HG03520 (cell line): ENCODE results near the gene CHP2.
"Not testable (repeated sequence)": the region's sequence is repeated elsewhere in the genome, so short reads cannot be mapped to it uniquely, and the experiment has no call there.

Experiments used
- ATAC-seq: cut with Tn5 transposase; IDR thresholded peaks from one replicate; pipeline ENCODE4 v1.9.1; 2021; ENCODE audit warnings: mild to moderate bottlenecking, moderate library complexity; ENCODE audit not compliant: unreplicated experiment

Gene CHP2

DNA sequence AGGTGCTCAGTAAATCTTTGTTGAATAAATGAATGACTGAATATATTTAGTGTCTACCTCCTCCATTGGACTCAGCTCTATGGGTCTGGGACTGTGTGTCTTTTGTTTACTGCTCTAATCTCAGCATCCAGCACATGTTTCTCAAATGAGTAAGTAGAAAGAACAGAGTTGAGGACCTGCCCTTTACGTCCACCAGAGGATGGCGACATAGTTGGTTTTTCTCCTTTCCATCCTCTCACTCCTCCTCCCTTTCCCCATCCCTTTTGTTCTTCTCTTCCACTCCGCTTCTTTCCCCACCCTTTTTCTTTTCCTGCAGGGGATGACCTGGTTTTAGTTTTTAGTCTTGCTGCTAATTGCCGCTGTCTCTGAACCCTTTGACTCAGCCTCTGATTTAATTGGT, 12.1 kb upstream of the CHP2 start:
- no peak for ATAC-seq

DNA sequence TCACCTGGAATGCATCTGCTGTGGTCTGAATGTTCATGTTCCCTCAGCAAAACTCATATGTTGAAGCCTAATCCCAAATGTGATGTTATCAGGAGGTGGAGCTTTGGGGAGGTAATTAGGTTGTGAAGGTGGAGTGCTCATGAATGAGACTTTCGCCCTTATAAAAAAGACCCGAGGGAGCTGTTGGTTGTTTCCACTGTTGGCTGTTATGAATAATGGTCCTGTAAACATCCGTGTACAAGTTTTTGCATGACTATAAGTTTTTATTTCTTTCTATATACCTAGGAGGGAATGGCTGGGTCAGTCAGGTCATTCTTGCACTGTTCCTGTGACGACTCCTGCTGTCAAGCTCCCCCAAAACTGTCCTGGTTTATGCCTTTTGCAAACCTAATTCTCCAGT, 9.6 kb upstream of the CHP2 start:
- no peak for ATAC-seq

DNA sequence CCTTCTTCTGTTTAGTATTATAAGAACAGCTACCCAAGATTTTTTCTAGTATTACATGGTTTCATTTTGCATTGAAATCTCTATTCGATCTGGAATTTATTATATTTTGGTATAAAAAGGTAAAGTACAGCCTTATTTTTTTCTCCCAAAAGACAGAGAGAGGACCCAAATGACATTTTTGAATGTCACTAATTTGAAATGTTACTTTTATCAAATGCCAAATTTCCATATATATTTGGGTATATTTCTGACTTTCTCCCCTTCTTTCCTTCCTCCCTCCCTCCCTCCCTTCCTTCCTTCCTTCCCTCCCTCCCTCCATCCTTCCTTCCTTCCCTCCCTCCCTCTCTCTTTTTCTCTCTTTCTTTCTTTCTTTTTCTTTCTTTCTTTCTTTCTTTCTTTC, 6.2 kb upstream of the CHP2 start:
- no peak for ATAC-seq

DNA sequence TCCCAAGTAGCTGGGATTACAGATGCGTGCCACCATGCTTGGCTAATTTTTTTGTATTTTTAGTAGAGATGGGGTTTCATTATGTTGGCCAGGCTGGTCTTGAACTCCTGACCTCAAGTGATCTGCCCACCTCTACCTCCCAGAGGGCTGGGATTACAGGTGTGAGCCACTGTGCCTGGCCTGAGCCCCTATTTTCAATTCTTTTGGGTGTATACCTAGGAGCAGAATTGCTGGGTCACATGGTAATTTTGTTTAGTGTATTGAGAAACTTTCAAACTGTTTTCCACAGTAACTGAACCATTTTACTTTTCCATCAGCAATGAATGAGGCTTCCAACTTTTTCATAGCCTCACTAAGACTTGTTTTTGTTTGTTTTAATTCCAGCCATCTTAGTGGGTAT, 3.8 kb upstream of the CHP2 start:
- not testable (repeated sequence) for ATAC-seq

DNA sequence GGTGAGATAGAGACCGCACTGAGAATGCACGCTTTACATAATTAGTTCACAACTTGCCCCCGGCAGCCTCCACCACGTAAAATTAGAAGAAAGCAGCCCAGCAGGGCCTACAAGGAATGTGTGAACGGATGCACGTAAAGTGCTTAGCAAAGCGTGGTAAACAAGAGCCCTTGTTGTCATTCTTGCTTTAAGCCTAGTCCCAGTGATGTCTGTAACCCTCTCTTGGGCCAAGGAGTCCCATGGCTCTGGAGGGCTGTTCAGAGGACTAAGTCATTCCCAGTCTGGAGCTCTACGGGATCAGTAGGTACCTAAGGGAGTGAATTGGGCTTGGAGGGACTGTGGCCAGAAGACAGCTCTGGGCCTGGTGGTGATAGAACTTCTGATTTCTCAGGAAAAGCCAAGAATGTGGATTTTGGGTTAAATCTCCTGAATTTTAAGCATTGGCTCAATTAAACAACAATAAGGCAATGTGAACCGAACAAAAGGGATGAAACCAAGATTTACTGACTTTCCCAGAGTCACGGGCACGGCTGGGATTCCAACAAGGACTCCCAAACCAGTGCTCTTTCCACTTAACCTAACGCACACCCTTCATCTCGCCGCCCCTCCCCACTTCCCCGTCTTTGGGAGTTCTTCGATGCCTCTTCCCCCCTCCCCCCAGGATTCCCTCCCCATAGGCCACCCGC, 775 bp upstream of the CHP2 start:
- ATAC-seq, result no peak

DNA sequence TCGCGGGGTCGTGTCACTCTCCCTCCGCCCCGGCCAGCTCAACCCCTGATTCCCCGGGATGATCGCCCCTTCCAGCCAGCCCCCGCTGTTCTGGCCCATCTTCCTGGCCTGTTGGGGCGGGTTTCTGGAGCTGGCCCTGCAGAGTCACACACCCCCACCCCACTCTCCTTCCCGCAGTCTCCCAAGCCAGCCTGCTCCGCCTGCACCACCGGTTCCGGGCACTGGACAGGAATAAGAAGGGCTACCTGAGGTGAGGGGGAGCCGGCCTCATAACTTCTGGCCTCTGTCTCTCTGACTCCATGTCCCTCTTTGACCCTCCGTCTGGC, 621 bp downstream of the CHP2 start:
- no peak for ATAC-seq

DNA sequence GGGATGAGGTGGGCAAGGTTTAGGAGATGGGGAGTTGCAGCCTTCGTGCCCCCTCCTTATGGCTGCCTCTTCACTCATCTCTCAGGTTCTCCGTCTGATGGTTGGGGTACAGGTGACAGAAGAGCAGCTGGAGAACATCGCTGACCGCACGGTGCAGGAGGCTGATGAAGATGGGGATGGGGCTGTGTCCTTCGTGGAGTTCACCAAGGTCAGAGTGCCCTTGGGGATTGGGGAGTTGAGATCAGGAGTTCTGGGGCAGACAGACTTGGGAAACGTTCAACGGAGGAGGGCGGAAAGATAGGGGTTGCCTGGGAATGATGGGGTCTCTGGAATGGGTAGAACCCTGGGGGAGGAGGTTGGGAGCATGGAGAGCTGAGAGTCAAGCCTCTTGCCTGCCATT, 2.3 kb downstream of the CHP2 start:
- ATAC-seq, result no peak

DNA sequence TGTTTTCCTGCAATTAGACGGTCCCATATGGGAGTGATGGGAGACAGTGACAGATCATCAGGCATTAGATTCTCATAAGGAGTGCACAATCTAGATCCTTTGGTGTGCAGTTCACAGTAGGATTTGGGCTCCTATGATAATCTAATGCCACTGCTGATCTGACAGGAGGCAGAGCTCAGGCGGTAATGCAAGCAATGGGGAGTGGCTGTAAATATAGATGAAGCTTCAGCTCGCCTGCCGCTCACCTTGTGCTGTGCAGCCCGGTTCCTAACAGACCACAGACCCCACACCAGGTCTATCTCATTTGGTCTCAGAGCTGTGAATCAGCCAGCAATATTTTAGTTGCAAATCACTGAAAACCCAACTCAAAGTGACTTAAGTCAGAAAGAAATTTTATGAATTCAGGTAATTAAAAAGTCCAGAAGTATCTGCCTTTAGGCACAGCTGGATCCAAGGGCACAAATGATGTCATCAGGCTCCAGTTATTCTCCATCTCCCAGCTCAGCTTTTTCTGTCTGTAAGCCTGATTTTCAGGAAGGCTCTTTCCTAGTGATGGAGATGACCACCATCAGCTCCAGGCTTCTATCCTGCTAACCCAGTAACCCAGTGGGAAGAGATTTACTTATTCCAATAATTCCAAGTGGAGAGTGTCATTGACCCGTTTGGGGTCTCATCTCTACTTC, 3.3 kb downstream of the CHP2 start:
- no peak for ATAC-seq

DNA sequence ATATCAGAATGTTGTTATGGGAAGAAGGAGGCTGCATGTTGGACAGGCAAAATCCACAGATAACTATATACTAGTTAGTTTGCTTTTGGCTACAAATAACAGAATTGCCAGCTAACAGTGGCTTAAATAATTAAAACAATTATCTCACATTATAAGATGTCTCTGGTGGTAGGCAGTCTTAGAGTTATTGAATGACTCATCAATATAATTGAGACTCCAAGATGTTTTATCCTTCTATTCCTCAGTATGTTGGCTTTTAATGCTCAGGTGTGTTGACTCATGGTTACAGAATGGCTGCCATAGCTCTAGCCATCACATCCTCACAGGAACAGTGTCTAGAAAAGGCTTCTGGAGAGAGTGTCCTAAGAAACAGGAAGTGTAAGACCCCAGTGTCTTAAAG, 11.1 kb downstream of the CHP2 start:
- no peak for ATAC-seq

DNA sequence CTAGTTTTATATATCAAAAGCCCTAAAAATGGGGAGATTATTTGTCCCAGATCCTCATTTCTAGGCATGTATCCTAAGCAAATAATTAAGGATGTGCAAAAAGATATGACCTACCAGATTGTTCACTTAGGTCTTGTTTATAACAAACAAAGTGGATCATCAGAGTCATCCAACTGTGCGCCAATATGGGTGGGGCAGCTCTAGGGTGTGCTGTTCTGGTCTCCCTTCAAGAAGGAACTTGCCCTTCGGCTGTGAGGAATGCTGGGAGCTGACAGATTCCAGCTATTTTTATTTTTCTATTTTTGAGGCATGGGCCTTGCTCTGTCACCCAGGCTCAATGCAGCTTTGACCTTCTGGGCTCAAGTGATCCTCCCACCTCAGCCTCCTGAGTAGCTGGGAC, 13.8 kb downstream of the CHP2 start:
- ATAC-seq, result no peak

DNA sequence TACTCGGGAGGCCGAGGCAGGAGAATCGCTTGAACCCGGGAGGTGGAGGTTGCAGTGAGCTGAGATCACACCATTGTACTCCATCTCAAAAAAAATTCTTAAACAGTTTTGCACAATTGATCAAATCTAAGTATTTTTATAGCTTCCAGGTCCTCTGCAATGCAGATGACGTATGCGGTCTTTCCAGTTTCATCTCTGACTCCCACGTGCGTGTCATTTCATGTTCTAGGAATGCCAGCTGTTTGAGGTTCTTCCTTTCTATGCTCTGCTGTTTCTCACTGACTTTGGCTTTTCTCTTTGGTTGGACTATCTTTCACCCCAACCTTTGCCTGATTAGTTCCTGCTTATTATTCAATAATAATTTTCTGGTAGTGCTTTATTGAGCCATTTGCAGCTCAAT, 16.2 kb downstream of the CHP2 start:
- no peak for ATAC-seq

DNA sequence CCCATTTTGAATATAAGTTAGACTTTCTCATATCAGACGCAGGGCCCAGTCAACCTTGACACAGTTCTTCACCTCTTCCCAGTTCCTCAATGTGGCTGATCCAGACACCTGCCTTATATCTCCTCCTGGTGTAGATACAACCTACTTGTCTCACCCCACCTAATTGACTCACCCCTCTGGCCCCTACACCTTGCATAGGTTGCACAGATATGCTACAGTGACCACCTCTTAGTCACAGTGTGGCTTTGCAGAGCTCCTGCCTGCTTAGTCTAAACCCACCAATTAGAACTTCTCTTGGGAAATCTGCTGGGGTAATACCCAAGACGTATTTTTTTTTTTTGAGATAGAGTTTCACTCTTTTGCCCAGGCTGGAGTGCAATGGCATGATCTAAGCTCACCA, 16.8 kb downstream of the CHP2 start:
- ATAC-seq, result no peak

DNA sequence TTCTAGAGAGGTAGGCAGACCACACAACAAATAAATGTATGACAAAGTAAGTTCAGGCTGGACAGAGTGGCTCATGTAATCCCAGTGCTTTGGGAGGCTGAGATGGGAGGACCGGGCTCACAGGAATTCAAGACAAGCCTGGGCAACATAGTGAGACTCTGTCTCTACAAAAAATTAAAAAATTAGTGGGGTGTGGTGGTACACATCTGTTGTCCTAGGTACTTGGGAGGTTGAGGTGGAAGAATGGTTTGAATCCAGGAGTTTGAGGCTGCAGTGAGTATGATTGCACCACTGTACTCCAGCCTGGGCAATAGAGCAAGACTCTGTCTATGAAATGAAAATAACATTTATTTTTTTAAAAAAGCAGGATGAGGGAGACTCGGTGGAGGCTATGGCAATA, 18.5 kb downstream of the CHP2 start:
- no peak for ATAC-seq

DNA sequence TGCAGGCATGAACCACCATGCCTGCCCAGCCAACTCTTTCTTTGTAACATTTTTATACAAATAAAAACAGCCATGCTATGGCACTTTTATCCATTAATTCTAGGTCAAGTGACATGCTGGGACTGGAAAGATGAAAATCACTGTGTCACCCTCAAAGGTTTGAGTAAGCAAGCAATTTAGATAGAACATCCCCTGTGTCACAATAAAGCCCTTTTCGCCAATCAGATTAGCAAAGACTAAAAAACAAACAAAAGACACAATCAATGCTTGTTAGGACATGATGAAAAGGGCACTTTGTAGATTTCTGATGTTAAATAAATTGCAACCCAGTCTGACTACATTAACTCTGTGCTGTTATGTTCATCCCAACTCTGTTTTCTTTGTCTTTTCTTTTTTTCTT, 26.4 kb downstream of the CHP2 start:
- no peak for ATAC-seq

DNA sequence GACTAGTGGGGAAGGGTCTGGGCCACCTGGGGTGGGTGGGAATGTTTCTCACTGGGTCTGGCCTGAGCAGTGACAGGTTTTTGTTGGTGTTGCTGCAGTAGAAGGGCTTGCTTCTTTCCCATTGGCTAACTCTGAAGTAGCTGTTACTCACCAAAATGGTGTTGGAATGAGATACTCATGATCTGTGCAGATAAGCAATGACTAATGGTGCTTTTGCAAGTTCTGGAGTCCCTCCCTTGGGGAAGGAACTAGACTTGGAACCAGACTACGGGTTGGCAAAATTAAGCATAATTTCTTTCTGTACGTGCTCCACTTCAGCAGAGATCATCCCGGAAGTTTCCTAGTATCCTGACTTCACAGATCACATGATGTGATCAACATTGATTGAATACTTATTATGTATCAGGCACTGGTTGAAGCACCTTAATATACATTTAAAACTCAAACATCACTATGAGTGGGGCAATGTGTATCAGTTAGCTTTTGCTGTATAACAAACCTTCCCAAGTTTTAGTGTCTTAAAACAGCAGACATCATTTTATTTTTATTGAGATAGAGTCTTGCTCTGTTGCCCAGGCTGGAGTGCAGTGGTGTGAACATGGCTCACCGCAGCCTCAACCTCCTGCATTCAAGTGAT, 30.1 kb downstream of the CHP2 start:
- no peak for ATAC-seq

DNA sequence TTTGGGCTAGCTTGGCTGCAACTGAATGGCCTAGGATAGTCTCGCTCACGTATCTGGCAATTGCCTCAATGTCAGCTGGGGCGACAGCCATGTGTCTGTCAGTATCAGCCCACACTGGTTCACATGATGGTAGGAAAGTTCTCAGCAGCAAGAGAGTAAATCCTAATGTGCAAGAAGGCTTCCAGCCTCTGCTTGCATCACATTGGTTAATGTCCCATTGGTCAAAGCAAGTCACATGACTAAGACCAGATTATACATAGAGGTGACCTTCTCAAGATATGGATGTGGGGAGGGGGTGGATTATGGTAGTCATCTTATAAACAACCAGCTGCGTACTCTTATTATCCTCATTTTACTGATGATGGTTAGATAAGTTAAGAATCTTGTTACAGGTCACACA, 31.0 kb downstream of the CHP2 start:
- ATAC-seq, result no peak

DNA sequence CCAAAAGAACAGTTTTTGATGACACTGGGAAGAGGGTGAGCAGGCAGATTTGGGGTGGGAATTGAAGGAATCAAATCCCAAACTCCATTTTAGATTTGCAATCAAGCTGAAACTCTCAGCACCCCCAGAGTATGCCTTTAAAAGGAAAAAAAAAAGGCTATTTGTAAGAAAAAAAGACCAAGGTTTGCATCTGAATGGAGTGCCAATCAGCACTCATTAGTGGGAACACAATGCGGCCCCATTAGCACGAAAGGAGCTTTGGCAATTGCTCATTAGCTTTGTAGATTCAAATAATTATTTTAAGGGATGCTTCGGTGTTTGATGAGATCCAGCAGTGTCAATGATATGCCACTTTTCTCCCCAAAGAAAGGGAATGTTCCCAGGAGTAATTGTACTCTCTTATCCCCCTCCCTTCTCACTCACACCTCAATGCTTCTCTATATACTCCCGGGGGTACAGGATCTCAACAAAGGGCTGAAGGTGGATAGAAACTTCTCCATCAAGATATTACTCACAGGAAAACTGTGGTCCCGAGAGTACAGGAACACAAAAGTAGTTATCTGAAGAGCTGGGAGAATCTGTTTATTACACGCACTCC, 32.2 kb downstream of the CHP2 start:
- no peak for ATAC-seq

DNA sequence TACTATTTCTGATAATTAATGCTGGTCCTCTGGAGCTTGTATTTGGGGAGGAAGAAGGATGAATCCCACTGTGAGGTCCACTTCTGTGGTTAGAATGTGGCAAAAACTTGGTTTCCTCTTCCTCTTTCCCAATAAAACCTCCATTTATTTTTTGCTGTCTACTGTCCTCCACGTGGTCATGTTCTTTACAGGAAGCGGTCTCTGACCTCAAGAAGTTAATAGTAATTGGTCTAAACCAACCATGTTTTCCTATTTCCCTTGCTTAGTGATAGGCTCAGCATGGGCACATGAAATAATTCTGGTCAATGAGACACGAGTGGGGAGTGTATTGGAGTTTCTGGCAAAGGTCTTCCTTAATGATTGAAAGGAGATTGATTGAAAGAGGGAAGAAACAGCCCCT, 33.9 kb downstream of the CHP2 start:
- no peak for ATAC-seq

DNA sequence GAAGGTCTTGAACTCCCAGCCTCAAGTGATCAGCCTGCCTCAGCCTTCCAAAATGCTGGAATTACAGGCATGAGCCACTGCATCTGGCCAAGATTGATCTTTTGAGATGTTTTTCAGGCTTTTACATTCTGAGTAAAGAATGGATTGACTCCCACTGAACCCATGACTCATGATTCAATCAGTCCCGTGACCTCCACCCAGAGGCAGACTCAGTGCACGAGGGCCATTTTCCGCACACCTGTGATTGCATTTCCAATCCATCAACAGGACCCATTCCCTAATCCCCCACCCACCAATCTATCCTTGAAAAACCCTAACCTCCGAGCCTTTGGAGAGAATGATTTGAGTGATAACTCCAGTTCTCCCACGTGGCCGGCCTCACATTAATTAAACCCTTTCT, 40.6 kb downstream of the CHP2 start:
- ATAC-seq, result no peak

DNA sequence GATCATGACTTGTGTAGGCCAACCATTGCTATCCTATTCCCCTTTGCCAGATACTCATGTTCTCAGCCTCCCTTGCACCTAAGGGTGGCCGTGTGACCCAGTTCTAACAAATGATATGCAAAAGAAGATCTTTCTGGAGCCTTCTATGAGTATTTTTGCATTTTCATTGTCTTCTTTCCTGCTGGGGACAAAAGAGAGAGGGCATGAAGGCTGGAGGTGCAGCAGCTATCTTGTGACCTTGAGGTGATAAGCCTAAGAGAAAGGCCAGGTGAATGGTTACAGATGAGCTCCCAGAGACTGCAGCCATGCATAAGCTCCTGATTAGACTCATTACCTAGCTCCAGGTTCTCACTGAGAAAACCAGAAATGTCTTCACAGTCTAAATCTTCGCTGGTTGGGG, 42.1 kb downstream of the CHP2 start:
- ATAC-seq, result no peak

DNA sequence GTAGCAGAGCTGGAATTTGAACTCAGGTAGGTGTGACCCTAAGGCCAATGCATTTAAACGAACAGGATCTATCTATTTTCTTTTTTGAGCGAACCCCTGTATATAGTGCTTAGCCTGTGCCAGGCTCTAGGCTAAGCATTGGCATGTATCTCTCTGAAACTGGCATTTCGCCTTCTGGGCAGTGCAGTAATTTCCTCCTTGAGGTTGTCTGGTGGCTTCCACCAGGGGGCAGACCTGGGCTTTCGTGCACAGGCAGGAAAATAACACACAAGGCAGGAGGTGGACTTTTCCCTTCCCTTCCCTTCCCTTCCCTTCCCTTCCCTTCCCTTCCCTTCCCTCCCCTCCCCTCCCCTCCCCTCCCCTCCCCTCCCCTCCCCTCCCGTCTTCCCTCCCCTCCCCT, 46.6 kb downstream of the CHP2 start:
- no peak for ATAC-seq

DNA sequence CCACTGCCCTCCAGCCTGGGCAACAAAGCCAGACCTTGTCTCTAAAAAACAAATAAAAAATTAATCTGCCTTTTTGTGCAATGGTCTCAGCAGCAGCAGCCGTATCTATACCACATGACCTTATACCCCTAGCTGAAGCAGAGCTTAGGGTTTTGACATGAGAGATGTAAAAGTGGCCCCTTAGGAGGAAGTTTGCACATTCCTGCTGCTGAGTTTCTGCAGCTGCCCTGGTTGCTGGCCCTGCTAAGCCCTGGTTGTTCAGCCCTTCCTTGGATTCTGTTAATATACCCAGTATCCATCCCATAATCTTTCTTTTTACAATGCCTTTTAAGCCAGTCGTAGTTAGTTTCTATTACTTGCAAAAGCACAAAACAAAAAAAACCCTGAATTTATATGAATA, 48.0 kb downstream of the CHP2 start:
- no peak for ATAC-seq
